Measurements from ENCODE around the gene PYGM. TPM values are rescaled to one million over a fixed set of nuclear protein-coding genes. Genes with fewer than 3 reads are reported as not detected.

Gene PYGM
- total RNA-seq, 1 experiment from 2014 or later, result 3.6 TPM

GRCh38 chr11:64721359-64721699, 38.4 kb downstream of the PYGM start:
- H3K4ac ChIP-seq (ENCODE audit: low read depth, low read length), result no peak overlapping the region
- WGBS (ENCODE audit: extremely low coverage, insufficient read length, low lambda C conversion rate), result no CpG with 5 or more reads among the region's 3 CpGs
- H2AFZ ChIP-seq (ENCODE audit: low read length), result no peak overlapping the region
- no peak overlapping the region for H4K5ac ChIP-seq (ENCODE audit: insufficient read length, low read depth, low read length)
- DNase-seq, result no peak
- no peak overlapping the region for H2AK5ac ChIP-seq (ENCODE audit: insufficient read length, low read length)
- no peak overlapping the region for H2BK15ac ChIP-seq (ENCODE audit: low read depth, low read length)
- H3K9ac ChIP-seq (ENCODE audit: extremely low read depth, insufficient read length, low read length), result no peak overlapping the region
- peaks cover 70% of the 10 kb centered on the region for H3K27me3 Mint-ChIP-seq (ENCODE audit: low read depth)
- H3K27ac ChIP-seq (ENCODE audit: insufficient read length, low read depth, low read length), result no peak overlapping the region
- H3K4me3 Mint-ChIP-seq, result no peak overlapping the region
- H4K8ac ChIP-seq (replicated peaks; ENCODE audit: insufficient read length, low read depth, low read length), result no peak overlapping the region
- H3K56ac ChIP-seq (ENCODE audit: insufficient read length, low read depth, low read length), result no peak overlapping the region
- H3K4me1 Mint-ChIP-seq, result peaks cover 17 to 51% of the 10 kb centered on the region in 2 experiments
- H3K18ac ChIP-seq (ENCODE audit: insufficient read length, low read depth, low read length), result no peak overlapping the region
- H3K9me3 Mint-ChIP-seq, result no peaks in the 10 kb centered on the region
- H3K27ac Mint-ChIP-seq, result peak overlapping the region in 1 of 3 experiments; percentile 67; a peak in 1 of 7 replicates
- H3K79me2 ChIP-seq (ENCODE audit: insufficient read depth, low read length), result no peaks in the 10 kb centered on the region
- H3K27me3 ChIP-seq (ENCODE audit: insufficient read depth, low read length), result peaks cover 10% of the 10 kb centered on the region; the same call in 1 of the 2 replicates
- TF ChIP-seq CTCF (conservative IDR thresholded peaks at IDR 0.05), result no peak
- no peak overlapping the region for H3T11ph ChIP-seq (ENCODE audit: low read length)
- H2BK12ac ChIP-seq (ENCODE audit: insufficient read length, low read depth, low read length), result no peak overlapping the region
- no peak overlapping the region for H3K23ac ChIP-seq (ENCODE audit: insufficient read length, low read depth, low read length)
- peaks cover 8% of the 10 kb centered on the region for H3K4me1 ChIP-seq (ENCODE audit: insufficient read depth, low read length)
- H2BK5ac ChIP-seq (ENCODE audit: insufficient read length, low read length), result no peak overlapping the region
- H3K4me2 ChIP-seq (ENCODE audit: insufficient read depth, insufficient read length, low read length), result no peak overlapping the region
- peaks cover 3% of the 10 kb centered on the region for H4K20me1 ChIP-seq (ENCODE audit: control insufficient read depth, insufficient read depth, insufficient read length)
- H2BK120ac ChIP-seq (ENCODE audit: low read depth, low read length, poor library complexity, severe bottlenecking), result no peak overlapping the region
- no peaks in the 10 kb centered on the region for H3K23me2 ChIP-seq (ENCODE audit: insufficient read length, low read depth, low read length, poor library complexity, severe bottlenecking)
- no peaks in the 10 kb centered on the region for H3K79me1 ChIP-seq (ENCODE audit: insufficient read depth, low read depth, low read length, poor library complexity, severe bottlenecking)
- no peaks in the 10 kb centered on the region; a peak in 1 of 7 replicates for H3K36me3 Mint-ChIP-seq (ENCODE audit: insufficient read depth in 1 of 3, low read depth in 3 of 3)
- H4K91ac ChIP-seq (ENCODE audit: insufficient read length, low read depth, low read length), result no peak overlapping the region
- no peak overlapping the region for H2BK20ac ChIP-seq (ENCODE audit: low read depth, low read length, poor library complexity, severe bottlenecking)
- H3K14ac ChIP-seq (ENCODE audit: insufficient read depth, low read length), result no peak overlapping the region; the same call in 1 of the 2 replicates
- no peaks in the 10 kb centered on the region for H3K9me3 ChIP-seq (ENCODE audit: control insufficient read depth, low read depth, low read length)

All from H9 (cell line).